HS-5 (cell line): ENCODE data around the gene WTAP.
"Not testable (repeated sequence)": the region's sequence is repeated elsewhere in the genome, so short reads cannot be mapped to it uniquely, and the experiment has no call there.

Source experiments
- DNase-seq: peaks from one replicate; pipeline ENCODE4 v3.0.0-alpha.2; 2012; ENCODE audit warnings: low read depth

The WTAP gene

DNA sequence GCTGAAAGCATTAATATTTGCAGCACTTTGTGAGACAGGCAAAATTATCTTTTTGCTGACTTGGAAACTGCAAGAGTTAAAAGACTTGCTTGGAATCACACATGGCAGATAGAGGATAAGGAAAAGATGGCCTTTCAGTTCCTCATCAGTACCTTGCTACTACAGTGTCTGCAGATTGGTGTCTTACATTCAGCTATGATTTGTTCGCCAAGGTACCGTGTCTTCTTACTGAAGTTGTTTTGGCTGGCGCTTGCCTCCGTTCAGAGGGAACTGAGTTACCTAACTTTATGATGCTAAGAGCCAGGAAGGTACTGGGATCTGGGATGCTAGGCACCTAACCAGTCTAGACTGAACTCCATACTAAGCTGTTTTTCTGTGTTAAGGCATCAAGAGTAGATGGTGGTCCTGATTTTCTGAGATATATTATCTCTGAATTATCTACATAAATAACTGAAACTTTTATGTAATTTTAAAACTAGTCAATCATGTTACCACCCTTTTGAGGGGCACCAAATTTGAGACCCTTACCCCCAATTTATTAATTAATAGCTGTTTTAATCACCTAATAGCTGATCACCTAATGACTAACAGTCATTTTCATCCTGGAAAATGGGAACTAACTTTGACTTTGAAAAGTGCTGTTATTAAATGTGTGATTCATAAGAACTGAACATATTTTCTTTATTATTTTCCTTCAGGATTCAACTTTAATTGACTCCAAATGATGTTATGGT lies 2.5 kb downstream of the WTAP start:
- no peak for DNase-seq

GRCh38 chr6:159730332-159730676 lies 3.0 kb downstream of the WTAP start:
- no peak for DNase-seq

- not testable (repeated sequence) for DNase-seq
These were observed 5.2 kb downstream of the WTAP start for GRCh38 chr6:159732550-159732949.

- not testable (repeated sequence) for DNase-seq
These were observed 6.1 kb downstream of the WTAP start for GRCh38 chr6:159733395-159733794.

- no peak for DNase-seq
These were observed 9.6 kb downstream of the WTAP start for GRCh38 chr6:159736908-159737307.

GRCh38 chr6:159739341-159739740 lies 12.0 kb downstream of the WTAP start:
- DNase-seq = no peak

DNA sequence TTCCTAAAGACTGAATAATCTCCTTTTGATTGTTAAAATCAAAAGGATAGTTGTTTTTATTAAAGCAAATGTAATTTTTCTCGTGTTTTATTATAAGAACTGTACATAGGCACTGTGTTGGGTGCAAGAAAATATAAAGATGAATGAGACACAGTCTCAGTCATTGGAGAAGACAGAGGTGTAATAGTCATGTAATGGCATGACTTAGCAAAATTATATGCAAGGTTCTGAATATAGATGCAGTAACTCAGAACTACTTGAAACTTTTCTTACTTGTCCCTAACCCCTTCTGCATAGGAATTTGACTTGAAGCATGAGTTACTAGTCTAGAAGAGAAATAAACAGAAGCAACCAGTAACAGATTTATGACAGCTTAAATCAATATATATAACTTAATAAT lies 14.9 kb downstream of the WTAP start:
- DNase-seq = no peak

GRCh38 chr6:159745081-159745480 lies 17.8 kb downstream of the WTAP start:
- DNase-seq = no peak

DNA sequence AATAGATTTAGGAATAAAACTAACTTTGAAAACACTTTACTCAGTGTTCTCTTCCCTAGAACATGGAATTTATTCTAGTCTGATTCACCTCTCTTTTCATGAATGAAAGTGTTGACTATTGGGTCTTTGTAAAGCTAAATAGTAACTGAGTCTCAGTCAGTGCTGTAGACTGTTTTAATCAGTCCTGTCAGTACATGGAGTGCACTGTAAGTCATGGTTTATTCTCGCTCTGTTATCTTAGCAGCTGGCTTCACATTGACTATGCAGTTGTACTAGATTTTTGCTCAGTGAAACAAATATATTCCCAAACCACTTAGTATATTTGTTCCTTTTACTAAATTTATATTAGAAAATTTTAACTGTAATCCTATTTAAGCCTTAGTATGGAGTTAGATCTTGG lies 19.5 kb downstream of the WTAP start:
- no peak for DNase-seq

DNA sequence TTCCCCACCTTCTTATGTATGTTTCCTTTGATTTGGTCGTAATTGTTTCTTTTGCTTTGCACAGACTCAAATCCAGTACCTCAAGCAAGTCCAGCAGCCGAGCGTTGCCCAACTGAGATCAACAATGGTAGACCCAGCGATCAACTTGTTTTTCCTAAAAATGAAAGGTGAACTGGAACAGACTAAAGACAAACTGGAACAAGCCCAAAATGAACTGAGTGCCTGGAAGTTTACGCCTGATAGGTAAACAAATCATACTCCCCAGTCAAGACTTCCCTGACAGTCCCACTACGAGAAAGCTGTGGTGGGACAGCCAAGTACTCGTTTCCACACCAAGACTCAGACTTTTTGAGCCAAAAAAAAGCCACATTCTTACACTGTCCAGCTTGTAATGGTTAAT lies 20.8 kb downstream of the WTAP start:
- DNase-seq = not testable (repeated sequence)

- no peak for DNase-seq
These were observed 24.1 kb downstream of the WTAP start for GRCh38 chr6:159751448-159751847.

DNA sequence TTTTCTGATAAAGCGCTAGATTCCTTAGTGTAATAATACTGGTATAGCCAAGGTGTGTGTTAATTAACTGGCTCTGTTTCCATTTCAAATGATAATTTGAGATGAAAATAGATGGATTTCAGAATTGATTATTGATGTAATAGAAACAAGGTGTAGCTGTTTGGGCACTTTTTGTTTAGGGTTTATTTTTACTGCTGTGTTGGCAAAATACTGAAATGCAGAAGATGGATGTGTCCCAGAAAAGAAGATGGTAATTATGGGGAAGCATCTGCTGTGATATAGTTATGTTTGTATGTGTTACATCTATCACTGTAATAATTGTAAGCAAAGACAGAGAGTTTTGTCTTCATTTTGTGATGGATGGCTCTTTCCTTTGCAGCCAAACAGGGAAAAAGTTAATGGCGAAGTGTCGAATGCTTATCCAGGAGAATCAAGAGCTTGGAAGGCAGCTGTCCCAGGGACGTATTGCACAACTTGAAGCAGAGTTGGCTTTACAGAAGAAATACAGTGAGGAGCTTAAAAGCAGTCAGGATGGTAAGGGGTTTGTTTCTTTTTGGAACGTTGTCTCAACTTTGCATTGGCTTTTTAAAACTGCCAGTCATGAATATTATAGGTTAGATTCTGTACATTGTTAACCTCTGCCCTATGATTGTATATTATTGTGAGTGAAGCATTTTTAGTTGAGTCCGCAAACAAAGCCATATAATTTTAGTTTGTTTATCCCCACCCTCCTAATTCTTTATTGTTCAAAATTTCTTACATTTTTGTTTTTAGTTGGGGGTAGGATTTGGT lies 26.0 kb downstream of the WTAP start:
- no peak for DNase-seq

DNA sequence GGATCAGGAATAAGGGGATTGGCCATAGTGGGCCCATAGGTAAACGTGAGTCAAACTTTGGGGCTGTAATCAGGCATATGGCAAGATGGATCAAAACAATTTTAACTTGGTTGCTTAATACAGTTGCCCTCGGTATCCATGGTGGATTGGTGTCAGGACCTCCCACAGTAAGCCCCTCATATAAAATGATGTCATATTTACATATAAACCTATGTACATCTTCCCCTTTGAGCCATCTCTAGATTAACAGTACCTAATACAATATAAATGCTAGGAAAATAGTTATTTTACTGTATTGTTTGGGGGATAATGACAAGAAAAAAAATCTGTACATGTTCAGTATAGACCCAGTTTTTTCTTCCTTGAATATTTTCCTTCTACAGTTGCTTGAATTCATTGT lies 27.1 kb downstream of the WTAP start:
- DNase-seq = no peak

DNA sequence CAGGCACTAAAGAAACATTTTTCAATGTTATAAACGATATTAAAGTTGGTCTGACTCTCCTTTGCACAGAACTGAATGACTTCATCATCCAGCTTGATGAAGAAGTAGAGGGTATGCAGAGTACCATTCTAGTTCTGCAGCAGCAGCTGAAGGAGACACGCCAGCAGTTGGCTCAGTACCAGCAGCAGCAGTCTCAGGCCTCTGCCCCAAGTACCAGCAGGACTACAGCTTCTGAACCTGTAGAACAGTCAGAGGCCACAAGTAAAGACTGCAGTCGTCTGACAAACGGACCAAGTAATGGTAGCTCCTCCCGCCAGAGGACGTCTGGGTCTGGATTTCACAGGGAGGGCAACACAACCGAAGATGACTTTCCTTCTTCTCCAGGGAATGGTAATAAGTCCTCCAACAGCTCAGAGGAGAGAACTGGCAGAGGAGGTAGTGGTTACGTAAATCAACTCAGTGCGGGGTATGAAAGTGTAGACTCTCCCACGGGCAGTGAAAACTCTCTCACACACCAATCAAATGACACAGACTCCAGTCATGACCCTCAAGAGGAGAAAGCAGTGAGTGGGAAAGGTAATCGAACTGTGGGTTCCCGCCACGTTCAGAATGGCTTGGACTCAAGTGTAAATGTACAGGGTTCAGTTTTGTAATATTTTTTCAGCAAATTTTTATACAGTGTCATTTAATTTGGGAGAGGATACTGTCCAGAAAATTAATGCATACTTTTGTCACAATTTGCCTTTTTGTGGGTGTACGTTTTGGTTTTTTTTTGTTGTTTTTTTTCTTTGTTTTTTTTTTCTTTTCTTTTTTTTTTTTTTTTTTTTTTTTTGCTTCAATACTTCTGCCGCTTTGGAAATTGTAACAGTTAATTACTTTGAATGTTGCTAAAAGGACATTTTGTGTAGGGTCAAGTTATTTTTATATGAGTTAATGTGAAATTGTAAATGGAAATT lies 27.9 kb downstream of the WTAP start:
- no peak for DNase-seq

DNA sequence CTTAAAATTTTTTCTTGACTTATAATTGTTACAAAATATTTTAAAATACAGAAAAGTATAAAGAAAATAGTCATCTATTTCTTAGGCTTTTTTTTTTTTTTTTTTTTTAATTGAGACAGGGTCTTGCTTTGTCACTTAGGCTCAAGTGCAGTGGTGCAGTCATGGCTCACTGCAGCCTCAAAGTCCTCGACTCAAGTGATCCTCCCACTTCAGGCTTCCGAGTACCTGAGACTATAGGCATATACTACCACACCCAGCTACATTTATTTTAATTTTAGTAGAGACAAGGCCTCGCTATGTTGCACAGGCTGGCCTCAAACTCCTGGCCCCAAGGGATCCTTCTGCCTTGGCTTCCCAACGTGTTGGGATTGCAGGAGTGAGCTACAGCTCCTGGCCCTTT lies 29.2 kb downstream of the WTAP start:
- DNase-seq = no peak

GRCh38 chr6:159758031-159759001 lies 31.0 kb downstream of the WTAP start:
- DNase-seq = peak; percentile 71

- DNase-seq = no peak
These were observed 32.3 kb downstream of the WTAP start for GRCh38 chr6:159759645-159760044.

DNA sequence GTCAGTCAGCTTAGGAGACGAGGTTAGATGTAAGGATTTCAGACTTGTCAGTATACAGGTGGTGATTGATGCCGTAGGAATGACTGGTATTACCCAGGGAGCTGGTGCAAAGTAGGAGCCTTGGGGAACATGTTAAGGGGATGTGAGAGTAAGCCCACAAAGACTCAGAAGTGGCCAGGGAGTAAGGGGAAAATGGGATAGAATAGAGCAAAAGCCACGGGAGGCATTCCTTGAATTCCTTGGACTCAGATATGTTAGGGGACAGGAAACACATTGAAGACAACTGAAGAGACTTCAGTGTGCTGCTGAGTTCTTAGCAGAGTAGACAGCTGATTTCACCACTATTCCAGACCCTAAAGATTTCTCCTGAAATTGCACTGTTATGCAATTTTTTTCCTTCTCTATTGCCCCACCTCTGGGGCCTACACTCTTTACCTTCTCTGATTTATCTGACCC lies 33.3 kb downstream of the WTAP start:
- peak; percentile 54 for DNase-seq

DNA sequence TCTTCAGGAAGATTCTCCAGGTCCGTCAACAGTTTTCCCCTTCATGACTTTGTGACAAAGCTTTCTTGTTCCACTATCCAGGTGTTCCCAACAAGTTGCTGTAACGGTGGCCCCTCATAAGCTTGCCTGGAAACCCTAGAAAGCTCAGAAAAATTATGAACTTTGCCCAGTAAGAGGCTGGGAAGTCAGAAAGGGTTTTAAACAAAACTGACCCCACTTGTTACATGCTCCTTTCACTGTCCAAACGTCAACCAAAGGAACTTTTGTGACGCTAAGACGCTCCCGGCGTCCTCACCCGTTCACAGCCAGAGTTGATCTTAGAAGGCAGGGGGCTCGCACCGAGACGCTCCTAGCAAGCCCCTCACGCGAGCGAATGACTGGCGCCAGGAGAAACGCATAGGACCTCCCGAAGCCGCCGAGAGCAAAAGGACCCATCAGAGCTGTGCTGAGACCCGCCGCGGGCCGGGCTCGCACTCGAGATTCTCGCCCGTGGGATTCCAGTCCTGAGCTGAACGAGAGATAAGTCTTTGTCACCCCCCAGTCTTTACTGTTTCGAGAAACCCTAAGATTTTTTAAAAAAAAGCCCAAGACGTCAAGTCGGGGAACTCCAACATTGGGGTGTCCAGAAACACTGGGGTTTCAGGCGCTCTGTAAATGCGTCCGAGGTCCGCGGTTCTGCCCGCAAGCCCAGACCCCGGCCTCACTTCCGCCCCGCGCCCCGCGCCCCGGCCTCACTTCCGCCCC lies 34.0 kb downstream of the WTAP start:
- DNase-seq = peak; percentile 13

DNA sequence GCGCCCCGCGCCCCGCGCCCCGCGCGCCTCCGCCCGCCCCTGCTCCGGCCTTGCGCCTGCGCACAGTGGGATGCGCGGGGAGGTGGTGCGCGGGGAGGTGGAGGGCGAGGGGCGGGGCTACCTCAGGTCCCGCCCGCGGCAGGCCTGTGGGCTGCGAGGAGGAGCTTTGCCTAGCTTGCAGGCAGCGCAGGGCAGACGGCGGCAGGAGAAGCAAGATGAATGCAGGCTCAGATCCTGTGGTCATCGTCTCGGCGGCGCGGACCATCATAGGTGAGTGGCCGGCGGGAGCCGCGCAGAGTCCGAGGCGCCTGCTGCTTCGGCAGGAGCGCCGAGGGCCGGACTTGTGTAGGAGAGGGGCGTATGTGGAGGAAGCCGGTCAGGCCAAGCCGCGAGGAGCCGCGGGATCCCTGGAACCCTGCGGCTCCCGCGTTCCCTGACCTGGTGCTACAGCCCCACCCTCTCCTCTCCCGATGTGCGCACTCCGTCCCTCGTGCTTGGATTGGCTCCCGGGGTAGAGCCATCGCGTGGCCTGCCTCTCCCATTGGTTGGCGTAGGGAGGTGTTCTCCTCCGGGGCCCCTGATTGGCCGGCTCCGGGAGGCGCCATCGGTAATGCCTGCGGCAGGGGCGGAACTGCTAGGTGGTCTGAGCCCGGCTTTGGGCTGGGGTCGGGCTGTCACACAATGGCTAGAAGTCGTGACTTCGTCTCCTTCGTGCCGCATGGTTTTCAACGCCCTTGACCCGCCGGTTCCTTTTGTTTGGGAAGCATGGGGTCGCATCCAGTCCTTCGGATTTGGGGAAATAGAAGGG lies 34.8 kb downstream of the WTAP start, which contains the start of gene ACAT2:
ACAT2 (plus strand) TSS at position 173 of the 808 bp plus-strand sequence; CDS start at position 216, 43 bp downstream.
- DNase-seq = peak; percentile 58
